ENCODE data around the gene CDC42SE2.

DNA sequence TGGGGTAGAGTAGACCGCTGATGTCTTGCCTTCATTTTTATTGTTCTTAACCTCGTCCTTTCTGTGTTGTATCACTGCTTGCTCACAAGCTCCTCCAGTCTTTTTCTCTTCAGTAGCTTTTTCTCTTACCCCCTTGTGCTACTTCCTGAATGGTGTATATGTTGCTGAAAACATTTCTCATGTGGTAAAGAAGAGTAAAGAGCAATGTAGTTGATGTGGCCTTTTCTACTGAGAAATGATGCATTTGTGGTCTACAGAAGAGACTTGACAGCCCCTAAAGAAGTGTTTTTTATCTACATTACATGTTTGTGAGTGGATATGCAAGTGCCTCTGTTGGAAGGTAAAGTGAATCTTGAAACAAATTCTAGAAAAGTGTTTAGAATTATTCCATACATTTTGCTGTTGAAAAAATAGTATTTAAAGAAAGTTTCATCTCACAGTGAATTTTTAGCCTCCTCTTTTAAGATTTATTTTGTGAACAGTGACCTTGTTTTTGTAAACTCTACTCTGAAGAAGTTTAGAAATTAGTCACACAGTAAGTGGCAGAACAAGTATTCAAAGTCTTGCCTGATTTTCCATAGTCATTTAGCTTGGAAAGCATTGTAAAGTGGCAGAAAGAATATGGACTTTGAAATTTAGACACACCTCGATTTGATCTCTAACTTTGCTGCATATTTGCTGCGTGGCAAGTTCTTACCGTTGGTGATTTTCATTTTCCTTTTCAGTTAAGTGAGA is 17.4 kb downstream of the CDC42SE2 start:
- TF ChIP-seq, protein P1, sequence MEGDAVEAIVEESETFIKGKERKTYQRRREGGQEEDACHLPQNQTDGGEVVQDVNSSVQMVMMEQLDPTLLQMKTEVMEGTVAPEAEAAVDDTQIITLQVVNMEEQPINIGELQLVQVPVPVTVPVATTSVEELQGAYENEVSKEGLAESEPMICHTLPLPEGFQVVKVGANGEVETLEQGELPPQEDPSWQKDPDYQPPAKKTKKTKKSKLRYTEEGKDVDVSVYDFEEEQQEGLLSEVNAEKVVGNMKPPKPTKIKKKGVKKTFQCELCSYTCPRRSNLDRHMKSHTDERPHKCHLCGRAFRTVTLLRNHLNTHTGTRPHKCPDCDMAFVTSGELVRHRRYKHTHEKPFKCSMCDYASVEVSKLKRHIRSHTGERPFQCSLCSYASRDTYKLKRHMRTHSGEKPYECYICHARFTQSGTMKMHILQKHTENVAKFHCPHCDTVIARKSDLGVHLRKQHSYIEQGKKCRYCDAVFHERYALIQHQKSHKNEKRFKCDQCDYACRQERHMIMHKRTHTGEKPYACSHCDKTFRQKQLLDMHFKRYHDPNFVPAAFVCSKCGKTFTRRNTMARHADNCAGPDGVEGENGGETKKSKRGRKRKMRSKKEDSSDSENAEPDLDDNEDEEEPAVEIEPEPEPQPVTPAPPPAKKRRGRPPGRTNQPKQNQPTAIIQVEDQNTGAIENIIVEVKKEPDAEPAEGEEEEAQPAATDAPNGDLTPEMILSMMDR (IDR thresholded peaks at IDR 0.05) = no peak
- TF ChIP-seq POLR2AphosphoS5 (IDR thresholded peaks at IDR 0.05) = no peak
